Bronchial epithelial cell (primary cell): ENCODE results near the gene ZCCHC24. TPM values are rescaled to one million over a fixed set of nuclear protein-coding genes. Genes with fewer than 3 reads are reported as not detected.

Experiments
- DNase-seq: peaks from one replicate; pipeline ENCODE4 v3.0.0-alpha.2; 2010; ENCODE audit warnings: low read depth
- FAIRE-seq: peaks from 2 replicates; lab custom pipeline; 2011; peaks lifted over from hg19 to GRCh38; lab: Jason Lieb, UNC
- H3K27me3 ChIP-seq: 2 replicates; pipeline ENCODE4 v1.5.1; 2011; ENCODE audit warnings: low read length; ENCODE audit not compliant: control insufficient read depth, insufficient read depth
- H3K36me3 ChIP-seq: 2 replicates; pipeline ENCODE4 v1.5.1; 2011; ENCODE audit warnings: low read length; ENCODE audit not compliant: control insufficient read depth, insufficient read depth
- H3K4me3 ChIP-seq: 2 replicates; pipeline ENCODE4 v1.5.1; 2011; ENCODE audit warnings: mild to moderate bottlenecking, low read depth, low read length, control low read depth
- CTCF ChIP-seq: IDR thresholded peaks from 2 replicates; pipeline ENCODE4 v1.5.1; 2011; ENCODE audit warnings: mild to moderate bottlenecking, moderate library complexity, low read length, control low read depth, inconsistent platforms; ENCODE audit not compliant: insufficient read depth, severe bottlenecking
- total RNA-seq: library from RNA; depleted of rRNA; stranded (reverse); fragments of >200 nt; gene quantifications from 2 replicates; pipeline ENCODE4 v1.2.1, GENCODE V29; 2014

ZCCHC24 gene
- total RNA-seq, 1 donor from 2014 or later: 0.53 TPM

- TF ChIP-seq CTCF: no peak
- FAIRE-seq: no peak
Observed at GRCh38 chr10:79430936-79431335, 14.5 kb downstream of the ZCCHC24 start.

GRCh38 chr10:79430325-79430905, 15.0 kb downstream of the ZCCHC24 start:
- no peak for TF ChIP-seq CTCF
- peaks cover 3% of the 10 kb centered on the region for H3K36me3 ChIP-seq
- FAIRE-seq (no peak), DNase-seq (no peak)
- no peaks in the 10 kb centered on the region for H3K27me3 ChIP-seq
- H3K4me3 ChIP-seq: no peak overlapping the region

More at GRCh38 chr10:79430936-79431335, 14.5 kb downstream of the ZCCHC24 start:
- Histone ChIP-seq H3K27me3 (no peaks in the 10 kb centered on the region), H3K36me3 (peaks cover 3% of the 10 kb centered on the region), H3K4me3 (no peak overlapping the region)
- DNase-seq: no peak

- no peaks in the 10 kb centered on the region for H3K27me3 ChIP-seq
- no peak for DNase-seq
- H3K4me3 ChIP-seq: no peak overlapping the region
- no peak for FAIRE-seq
- no peak for TF ChIP-seq CTCF
- peaks cover 3% of the 10 kb centered on the region for H3K36me3 ChIP-seq
Observed at GRCh38 chr10:79429751-79430150, 15.7 kb downstream of the ZCCHC24 start.

- DNase-seq: no peak
- no peak for TF ChIP-seq CTCF
- H3K4me3 ChIP-seq: no peak overlapping the region
- H3K27me3 ChIP-seq: no peaks in the 10 kb centered on the region
- no peak for FAIRE-seq
- H3K36me3 ChIP-seq: peaks cover 3% of the 10 kb centered on the region
Observed at GRCh38 chr10:79427965-79428364, 17.5 kb downstream of the ZCCHC24 start.

GRCh38 chr10:79425074-79425532, 20.3 kb downstream of the ZCCHC24 start:
- no peak for DNase-seq
- no peaks in the 10 kb centered on the region for H3K36me3 ChIP-seq
- no peak overlapping the region for H3K4me3 ChIP-seq
- no peak for TF ChIP-seq CTCF
- no peaks in the 10 kb centered on the region for H3K27me3 ChIP-seq
- FAIRE-seq: no peak
